Measurements from ENCODE around the gene ZNF619.
A peak's percentile ranks its signal among the peaks of the same experiment; 100 is the strongest.

ZNF619 gene

DNA sequence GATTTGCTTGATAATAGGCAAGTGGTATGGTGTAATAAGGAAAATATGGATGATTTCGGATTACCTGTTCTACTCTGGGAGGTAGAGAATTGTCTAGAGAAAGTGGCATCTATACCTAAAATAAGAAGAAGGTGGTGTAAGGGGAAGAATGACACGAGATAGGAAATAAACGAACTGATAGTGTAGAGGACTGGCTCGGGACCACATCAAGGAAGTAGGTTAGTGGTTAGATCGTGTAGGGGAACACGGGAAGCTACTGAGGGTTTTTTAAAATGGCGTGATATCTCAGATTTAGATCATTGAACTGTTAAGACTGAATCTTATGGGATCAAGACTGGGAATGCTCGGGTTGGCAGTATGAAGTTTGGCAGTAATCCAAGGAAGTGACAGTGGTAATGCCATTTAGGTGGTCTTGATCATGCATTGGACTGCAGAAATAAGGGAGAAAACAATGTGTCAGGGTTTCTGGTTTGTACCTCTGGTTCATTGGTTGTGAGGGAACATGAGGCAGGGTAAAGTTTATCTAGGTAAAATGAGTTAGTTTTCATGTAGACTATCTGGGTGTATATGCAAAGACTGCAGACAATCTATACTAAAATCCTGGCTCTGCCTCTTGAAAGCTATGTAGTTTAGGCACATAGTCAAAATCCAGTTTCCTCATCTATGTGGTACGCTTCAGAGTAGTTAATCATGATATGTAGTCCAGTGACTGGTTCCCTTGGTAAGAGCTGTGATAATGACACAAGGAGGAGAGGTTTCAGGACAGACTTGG, 12.4 kb upstream of the ZNF619 start:
- no peak overlapping the region for H3K4me3 ChIP-seq (replicated peaks; ENCODE audit: low read depth, low read length)
- no peak for TF ChIP-seq CTCF (IDR thresholded peaks at IDR 0.05; ENCODE audit: low read depth, low read length, missing control alignments)
- DNase-seq (ENCODE audit: extremely low read depth, low read depth): no peak

DNA sequence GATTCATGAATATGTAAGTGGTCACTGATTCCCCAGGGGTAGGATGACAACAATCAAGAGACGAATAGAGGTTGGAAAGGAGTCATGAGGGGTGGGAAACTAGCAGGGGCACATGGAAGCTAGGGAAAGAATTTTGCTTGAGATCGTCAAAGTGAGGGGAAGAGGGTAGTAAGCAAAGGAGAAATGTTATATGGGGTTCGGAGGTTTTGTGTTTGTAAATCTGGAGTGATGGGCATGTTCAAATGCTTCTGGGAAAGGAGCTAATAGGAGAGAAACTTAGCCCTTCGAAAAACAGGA, 11.9 kb upstream of the ZNF619 start:
- H3K4me3 ChIP-seq (replicated peaks; ENCODE audit: low read depth, low read length): no peak overlapping the region
- DNase-seq (ENCODE audit: extremely low read depth, low read depth): no peak
- no peak for TF ChIP-seq CTCF (IDR thresholded peaks at IDR 0.05; ENCODE audit: low read depth, low read length, missing control alignments)

DNA sequence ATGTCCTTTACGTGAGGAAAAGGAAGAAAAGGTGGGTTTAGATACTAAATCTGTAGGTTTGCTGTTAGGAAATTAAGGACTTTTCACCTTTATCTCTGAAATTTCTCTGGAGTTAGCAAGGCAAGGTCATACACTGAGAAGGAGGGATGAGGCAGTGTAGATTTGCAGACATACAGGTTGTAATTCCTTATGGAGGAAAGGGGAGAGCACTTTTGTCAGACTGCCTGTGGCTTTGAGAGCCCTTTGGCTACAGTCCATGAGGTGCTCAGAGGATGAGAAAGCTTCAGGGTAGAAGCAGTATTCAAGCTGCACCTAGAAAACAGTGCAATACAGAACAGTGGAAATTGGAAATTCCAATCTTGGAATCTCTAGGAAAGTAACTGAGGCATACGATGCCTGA, 11.5 kb upstream of the ZNF619 start:
- H3K4me3 ChIP-seq (replicated peaks; ENCODE audit: low read depth, low read length): no peak overlapping the region
- DNase-seq (ENCODE audit: extremely low read depth, low read depth): no peak
- no peak for TF ChIP-seq CTCF (IDR thresholded peaks at IDR 0.05; ENCODE audit: low read depth, low read length, missing control alignments)

GRCh38 chr3:40468018-40468417, 8.9 kb upstream of the ZNF619 start:
- no peak overlapping the region for H3K4me3 ChIP-seq (replicated peaks; ENCODE audit: low read depth, low read length)
- no peak for TF ChIP-seq CTCF (IDR thresholded peaks at IDR 0.05; ENCODE audit: low read depth, low read length, missing control alignments)
- no peak for DNase-seq (ENCODE audit: extremely low read depth, low read depth)

DNA sequence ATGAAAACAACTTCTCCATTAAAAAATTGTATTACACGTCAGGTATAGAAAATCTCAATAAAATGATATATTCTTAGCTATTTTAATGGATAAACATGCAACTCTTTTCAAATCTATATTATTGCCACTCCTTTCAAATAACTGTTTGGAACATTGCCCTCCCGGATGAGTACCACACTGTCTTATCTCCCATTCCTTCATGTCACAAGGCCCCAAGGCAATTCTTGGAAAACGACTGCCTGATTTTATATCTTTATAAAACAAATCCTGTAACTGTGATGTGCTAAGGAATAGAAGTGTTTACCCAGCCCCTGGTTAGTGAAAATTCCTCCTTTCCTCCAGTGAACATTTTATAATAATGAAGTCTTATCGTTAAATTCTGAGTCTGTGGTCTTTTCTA, 6.2 kb upstream of the ZNF619 start:
- no peak for DNase-seq (ENCODE audit: extremely low read depth, low read depth)
- no peak for TF ChIP-seq CTCF (IDR thresholded peaks at IDR 0.05; ENCODE audit: low read depth, low read length, missing control alignments)
- no peak overlapping the region for H3K4me3 ChIP-seq (replicated peaks; ENCODE audit: low read depth, low read length)

GRCh38 chr3:40477666-40478065, 744 bp downstream of the ZNF619 start:
- H3K4me3 ChIP-seq (replicated peaks; ENCODE audit: low read depth, low read length): peak overlapping the region; percentile 79
- no peak for DNase-seq (ENCODE audit: extremely low read depth, low read depth)
- no peak for TF ChIP-seq CTCF (IDR thresholded peaks at IDR 0.05; ENCODE audit: low read depth, low read length, missing control alignments)

DNA sequence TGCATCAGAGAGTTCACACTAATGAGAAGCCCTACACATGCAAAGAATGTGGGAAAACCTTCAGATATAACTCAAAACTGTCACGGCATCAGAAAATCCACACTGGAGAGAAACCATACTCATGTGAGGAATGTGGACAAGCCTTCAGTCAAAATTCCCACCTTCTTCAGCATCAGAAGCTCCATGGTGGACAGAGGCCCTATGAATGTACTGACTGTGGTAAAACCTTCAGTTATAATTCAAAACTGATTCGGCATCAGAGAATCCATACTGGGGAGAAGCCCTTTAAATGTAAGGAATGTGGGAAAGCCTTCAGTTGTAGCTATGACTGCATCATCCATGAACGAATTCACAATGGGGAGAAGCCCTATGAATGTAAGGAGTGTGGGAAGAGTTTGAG, 10.2 kb downstream of the ZNF619 start:
- H3K4me3 ChIP-seq (replicated peaks; ENCODE audit: low read depth, low read length): no peak overlapping the region
- no peak for TF ChIP-seq CTCF (IDR thresholded peaks at IDR 0.05; ENCODE audit: low read depth, low read length, missing control alignments)
- DNase-seq (ENCODE audit: extremely low read depth, low read depth): no peak
